ENCODE data around the gene PRIMPOL. TPM values are rescaled to one million over a fixed set of nuclear protein-coding genes. Genes with fewer than 3 reads are reported as not detected.

PRIMPOL gene
- total and polyA plus RNA-seq, 9 of the 15 experiments (the other 6 are each of a cell fraction or from before 2014, with no cell fraction given) = 11.0 to 32.0 (median 16.1) TPM

DNA sequence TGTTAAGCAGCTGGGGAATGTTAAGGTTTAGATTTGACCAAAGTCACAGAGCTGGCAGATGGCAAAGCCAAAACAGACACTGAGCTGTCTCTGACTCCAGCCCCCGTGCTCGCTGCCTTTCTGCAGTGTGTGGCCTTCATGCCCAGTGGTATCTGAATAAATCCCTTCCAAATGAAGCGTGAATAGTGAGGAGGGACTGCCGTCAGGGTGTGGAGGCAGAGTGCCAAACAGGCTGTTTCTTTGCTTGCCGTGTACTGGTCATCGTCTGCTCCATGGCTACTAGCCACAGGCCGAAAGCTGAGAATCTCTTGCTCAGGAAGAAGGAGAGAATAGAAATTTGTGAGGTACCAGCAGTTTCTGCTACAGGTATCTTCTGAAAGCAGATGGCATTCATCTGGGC, 19.7 kb downstream of the PRIMPOL start:
- Histone ChIP-seq H3K9me1 (ENCODE audit: control insufficient read depth, insufficient read depth, low read length) (no peaks in the 10 kb centered on the region), H3K4me3 (no peak overlapping the region), H3K4me2 (ENCODE audit: insufficient read depth, low read length) (no peak overlapping the region), H3K79me2 (ENCODE audit: control insufficient read depth, insufficient read depth, low read length) (no peaks in the 10 kb centered on the region), H4K20me1 (replicated peaks; ENCODE audit: control insufficient read depth, insufficient read depth, low read length) (no peaks in the 10 kb centered on the region), H3K27ac (ENCODE audit: extremely low read depth, low read depth, low read length) (no peak overlapping the region), H2AFZ (ENCODE audit: low read depth, low read length) (no peak overlapping the region), H3K27me3 (ENCODE audit: control insufficient read depth in 2 of 2, insufficient read depth in 2 of 2, low read length in 2 of 2) (no peaks in the 10 kb centered on the region), H3K36me3 (ENCODE audit: control insufficient read depth, insufficient read depth, low read length) (peaks cover 32% of the 10 kb centered on the region; the same call in 2 of the 3 replicates), H3K9ac (ENCODE audit: insufficient read depth in 1 of 2, low read depth in 2 of 2, low read length in 2 of 2) (no peak overlapping the region), H3K9me3 (replicated peaks; ENCODE audit: control insufficient read depth, insufficient read depth, low read depth, low read length) (no peaks in the 10 kb centered on the region), H3K4me1 (replicated peaks in 1 of 2; ENCODE audit: control insufficient read depth in 2 of 2, insufficient read depth in 2 of 2, low read length in 2 of 2) (no peaks in the 10 kb centered on the region)
- DNase-seq (ENCODE audit: extremely low read depth in 1 of 4, low spot score in 3 of 4) (no peak), ATAC-seq (no peak), FAIRE-seq (no peak)
- ChIA-PET POLR2A (no interaction called here), CTCF (ENCODE audit: low intra/inter-chr PET ratio) (no interaction called here)
- intact Hi-C loops (cut with micrococcal nuclease) = no loop called here
- no TSS peak for BruUV-seq (replicated peaks)
- 58% methylated on average over 7 of the region's 7 CpGs for WGBS (ENCODE audit: insufficient coverage, low coverage, missing lambda C conversion rate)
- in situ Hi-C loops (cut with MboI) = no loop called here
- TF ChIP-seq, protein P1, sequence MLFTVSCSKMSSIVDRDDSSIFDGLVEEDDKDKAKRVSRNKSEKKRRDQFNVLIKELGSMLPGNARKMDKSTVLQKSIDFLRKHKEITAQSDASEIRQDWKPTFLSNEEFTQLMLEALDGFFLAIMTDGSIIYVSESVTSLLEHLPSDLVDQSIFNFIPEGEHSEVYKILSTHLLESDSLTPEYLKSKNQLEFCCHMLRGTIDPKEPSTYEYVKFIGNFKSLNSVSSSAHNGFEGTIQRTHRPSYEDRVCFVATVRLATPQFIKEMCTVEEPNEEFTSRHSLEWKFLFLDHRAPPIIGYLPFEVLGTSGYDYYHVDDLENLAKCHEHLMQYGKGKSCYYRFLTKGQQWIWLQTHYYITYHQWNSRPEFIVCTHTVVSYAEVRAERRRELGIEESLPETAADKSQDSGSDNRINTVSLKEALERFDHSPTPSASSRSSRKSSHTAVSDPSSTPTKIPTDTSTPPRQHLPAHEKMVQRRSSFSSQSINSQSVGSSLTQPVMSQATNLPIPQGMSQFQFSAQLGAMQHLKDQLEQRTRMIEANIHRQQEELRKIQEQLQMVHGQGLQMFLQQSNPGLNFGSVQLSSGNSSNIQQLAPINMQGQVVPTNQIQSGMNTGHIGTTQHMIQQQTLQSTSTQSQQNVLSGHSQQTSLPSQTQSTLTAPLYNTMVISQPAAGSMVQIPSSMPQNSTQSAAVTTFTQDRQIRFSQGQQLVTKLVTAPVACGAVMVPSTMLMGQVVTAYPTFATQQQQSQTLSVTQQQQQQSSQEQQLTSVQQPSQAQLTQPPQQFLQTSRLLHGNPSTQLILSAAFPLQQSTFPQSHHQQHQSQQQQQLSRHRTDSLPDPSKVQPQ (CRISPR knock-in tag; IDR thresholded peaks at IDR 0.05; ENCODE audit: borderline replicate concordance) = no peak
- TF ChIP-seq HMGXB4 (CRISPR knock-in tag; IDR thresholded peaks at IDR 0.05) (no peak), EP400 (IDR thresholded peaks at IDR 0.05) (no peak), TFE3 (CRISPR knock-in tag; IDR thresholded peaks at IDR 0.05) (no peak), ATF1 (CRISPR knock-in tag; IDR thresholded peaks at IDR 0.05) (no peak), ATF1 (tag; IDR thresholded peaks at IDR 0.05) (no peak), SP1 (CRISPR knock-in tag; IDR thresholded peaks at IDR 0.05) (no peak), MITF (IDR thresholded peaks at IDR 0.05) (no peak), TFAM (CRISPR knock-in tag; conservative IDR thresholded peaks at IDR 0.05) (no peak), NFYB (IDR thresholded peaks at IDR 0.05; ENCODE audit: extremely low read depth, insufficient read length) (no peak), ZNF449 (CRISPR knock-in tag; IDR thresholded peaks at IDR 0.05) (no peak)

All from K562 (cell line).